DND-41 (cell line): ENCODE results near the gene JAZF1.

Experiments
- EZH2 ChIP-seq: IDR thresholded peaks from 3 replicates; pipeline ENCODE4 v1.6.1; 2012; ENCODE audit warnings: borderline replicate concordance, low read depth, mild to moderate bottlenecking, moderate library complexity, low read length, inconsistent platforms; ENCODE audit not compliant: severe bottlenecking
- TF ChIP-seq, protein P1 (sequence below): IDR thresholded peaks from 2 replicates; pipeline ENCODE4 v1.5.1; 2012; ENCODE audit warnings: borderline replicate concordance, low read length, moderate library complexity, mild to moderate bottlenecking; ENCODE audit not compliant: poor library complexity, severe bottlenecking; ENCODE audit errors: extremely low read depth

DNA sequence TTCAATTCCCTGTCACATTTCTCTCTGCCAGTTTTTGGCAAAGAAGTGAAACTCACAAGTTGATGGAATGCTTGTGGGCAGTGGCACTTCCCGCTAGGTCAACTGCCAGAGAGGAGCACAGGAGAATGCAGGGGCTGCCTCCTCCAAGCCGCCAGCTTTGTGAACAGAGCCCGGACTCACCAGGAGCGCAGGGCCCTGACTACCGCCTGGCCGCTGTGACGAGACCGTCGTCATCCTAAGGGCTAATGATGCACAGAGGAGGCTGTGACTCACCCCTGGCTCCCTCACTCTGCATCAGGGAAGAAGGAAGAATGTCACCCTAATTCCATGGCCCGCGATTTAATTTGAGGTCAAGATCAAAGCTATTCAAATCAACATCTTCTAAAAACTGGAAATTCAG lies 316.7 kb downstream of the JAZF1 start:
- TF ChIP-seq, protein P1, sequence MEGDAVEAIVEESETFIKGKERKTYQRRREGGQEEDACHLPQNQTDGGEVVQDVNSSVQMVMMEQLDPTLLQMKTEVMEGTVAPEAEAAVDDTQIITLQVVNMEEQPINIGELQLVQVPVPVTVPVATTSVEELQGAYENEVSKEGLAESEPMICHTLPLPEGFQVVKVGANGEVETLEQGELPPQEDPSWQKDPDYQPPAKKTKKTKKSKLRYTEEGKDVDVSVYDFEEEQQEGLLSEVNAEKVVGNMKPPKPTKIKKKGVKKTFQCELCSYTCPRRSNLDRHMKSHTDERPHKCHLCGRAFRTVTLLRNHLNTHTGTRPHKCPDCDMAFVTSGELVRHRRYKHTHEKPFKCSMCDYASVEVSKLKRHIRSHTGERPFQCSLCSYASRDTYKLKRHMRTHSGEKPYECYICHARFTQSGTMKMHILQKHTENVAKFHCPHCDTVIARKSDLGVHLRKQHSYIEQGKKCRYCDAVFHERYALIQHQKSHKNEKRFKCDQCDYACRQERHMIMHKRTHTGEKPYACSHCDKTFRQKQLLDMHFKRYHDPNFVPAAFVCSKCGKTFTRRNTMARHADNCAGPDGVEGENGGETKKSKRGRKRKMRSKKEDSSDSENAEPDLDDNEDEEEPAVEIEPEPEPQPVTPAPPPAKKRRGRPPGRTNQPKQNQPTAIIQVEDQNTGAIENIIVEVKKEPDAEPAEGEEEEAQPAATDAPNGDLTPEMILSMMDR: no peak
- no peak for TF ChIP-seq EZH2
